ENCODE results near the gene PHTF2.
"Not testable (repeated sequence)": the region's sequence is repeated elsewhere in the genome, so short reads cannot be mapped to it uniquely, and the experiment has no call there.

PHTF2 gene

DNA sequence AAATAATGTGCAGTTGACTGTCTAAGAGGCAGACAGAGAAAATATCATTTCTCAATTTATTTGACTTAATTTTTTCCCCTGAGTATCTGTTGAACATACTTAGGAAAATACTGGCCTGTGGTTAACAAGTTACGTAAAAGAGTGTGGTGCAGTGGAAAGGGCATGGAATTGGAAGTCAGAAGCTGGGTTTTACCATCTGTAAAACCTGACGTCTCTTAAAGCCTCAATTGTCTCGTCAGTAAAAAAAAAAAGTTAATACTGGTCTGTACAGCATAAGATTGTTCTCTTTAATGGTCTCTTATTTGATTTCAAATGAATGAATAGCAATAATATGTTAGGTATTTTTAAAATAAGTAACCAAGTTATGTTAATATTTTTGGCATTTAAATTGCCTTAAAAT is 67.8 kb downstream of the PHTF2 start:
- peak; percentile 27; the same call in 2 of the 3 replicates for ATAC-seq
- TF ChIP-seq, protein P1, sequence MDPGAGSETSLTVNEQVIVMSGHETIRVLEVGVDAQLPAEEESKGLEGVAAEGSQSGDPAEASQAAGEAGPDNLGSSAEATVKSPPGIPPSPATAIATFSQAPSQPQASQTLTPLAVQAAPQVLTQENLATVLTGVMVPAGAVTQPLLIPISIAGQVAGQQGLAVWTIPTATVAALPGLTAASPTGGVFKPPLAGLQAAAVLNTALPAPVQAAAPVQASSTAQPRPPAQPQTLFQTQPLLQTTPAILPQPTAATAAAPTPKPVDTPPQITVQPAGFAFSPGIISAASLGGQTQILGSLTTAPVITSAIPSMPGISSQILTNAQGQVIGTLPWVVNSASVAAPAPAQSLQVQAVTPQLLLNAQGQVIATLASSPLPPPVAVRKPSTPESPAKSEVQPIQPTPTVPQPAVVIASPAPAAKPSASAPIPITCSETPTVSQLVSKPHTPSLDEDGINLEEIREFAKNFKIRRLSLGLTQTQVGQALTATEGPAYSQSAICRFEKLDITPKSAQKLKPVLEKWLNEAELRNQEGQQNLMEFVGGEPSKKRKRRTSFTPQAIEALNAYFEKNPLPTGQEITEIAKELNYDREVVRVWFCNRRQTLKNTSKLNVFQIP (CRISPR knock-in tag; IDR thresholded peaks at IDR 0.05; ENCODE audit: borderline replicate concordance, low read depth): no peak
- no peak for TF ChIP-seq ZNF565 (CRISPR knock-in tag; conservative IDR thresholded peaks at IDR 0.05; ENCODE audit: low read depth)
- no peak for TF ChIP-seq ARNTL (CRISPR knock-in tag; IDR thresholded peaks at IDR 0.05; ENCODE audit: borderline replicate concordance, low read depth)
- TF ChIP-seq TCF4 (CRISPR knock-in tag; IDR thresholded peaks at IDR 0.05; ENCODE audit: borderline replicate concordance): no peak
- TF ChIP-seq, protein P2, sequence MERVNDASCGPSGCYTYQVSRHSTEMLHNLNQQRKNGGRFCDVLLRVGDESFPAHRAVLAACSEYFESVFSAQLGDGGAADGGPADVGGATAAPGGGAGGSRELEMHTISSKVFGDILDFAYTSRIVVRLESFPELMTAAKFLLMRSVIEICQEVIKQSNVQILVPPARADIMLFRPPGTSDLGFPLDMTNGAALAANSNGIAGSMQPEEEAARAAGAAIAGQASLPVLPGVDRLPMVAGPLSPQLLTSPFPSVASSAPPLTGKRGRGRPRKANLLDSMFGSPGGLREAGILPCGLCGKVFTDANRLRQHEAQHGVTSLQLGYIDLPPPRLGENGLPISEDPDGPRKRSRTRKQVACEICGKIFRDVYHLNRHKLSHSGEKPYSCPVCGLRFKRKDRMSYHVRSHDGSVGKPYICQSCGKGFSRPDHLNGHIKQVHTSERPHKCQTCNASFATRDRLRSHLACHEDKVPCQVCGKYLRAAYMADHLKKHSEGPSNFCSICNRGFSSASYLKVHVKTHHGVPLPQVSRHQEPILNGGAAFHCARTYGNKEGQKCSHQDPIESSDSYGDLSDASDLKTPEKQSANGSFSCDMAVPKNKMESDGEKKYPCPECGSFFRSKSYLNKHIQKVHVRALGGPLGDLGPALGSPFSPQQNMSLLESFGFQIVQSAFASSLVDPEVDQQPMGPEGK (CRISPR knock-in tag; IDR thresholded peaks at IDR 0.05; ENCODE audit: borderline replicate concordance): no peak
- TF ChIP-seq SNAI2 (CRISPR knock-in tag; IDR thresholded peaks at IDR 0.05): no peak
- no peak for TF ChIP-seq CSDC2 (CRISPR knock-in tag; IDR thresholded peaks at IDR 0.05)
- TF ChIP-seq ZNF8 (CRISPR knock-in tag; IDR thresholded peaks at IDR 0.05): no peak

DNA sequence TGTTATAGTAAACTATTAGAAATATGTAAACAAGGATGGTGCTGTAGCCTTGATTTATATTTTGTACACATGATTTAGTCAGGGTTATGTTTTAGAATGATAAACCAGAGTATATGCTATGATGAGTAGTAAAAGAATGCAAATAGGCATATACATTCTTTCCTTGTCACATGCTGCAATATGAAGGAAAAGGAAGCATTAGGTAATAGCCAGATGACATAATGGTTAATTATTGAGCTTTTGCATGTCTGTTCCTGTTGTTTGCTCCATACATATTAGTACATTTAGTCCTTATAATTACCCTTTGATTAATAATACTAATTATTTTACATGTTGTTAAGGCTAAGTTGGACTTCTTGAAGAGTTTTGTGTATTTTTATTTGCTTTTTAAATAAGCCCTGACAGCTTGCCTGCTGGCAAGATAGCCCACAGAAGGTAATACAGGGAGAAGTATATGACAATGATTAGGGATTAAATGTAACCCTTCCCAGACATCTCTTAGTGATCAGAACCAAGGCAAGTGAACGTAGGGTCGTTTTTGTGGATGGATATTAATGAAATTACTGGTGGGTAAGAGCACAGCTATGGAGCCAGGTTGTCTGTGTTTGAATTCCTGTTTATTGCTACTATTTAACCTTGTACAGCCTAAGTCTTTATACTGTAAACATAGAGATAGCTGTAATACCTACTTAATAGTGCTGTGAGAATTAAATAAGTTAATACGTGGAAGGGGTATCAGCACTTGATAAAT is 68.4 kb downstream of the PHTF2 start:
- TF ChIP-seq, protein P3, sequence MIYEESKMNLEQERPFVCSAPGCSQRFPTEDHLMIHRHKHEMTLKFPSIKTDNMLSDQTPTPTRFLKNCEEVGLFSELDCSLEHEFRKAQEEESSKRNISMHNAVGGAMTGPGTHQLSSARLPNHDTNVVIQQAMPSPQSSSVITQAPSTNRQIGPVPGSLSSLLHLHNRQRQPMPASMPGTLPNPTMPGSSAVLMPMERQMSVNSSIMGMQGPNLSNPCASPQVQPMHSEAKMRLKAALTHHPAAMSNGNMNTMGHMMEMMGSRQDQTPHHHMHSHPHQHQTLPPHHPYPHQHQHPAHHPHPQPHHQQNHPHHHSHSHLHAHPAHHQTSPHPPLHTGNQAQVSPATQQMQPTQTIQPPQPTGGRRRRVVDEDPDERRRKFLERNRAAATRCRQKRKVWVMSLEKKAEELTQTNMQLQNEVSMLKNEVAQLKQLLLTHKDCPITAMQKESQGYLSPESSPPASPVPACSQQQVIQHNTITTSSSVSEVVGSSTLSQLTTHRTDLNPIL (CRISPR knock-in tag; IDR thresholded peaks at IDR 0.05; ENCODE audit: low read depth): peak; percentile 77
- TF ChIP-seq ZFP3 (CRISPR knock-in tag; IDR thresholded peaks at IDR 0.05) (no peak), ISL1 (CRISPR knock-in tag; IDR thresholded peaks at IDR 0.05) (peak; percentile 81), TOX (CRISPR knock-in tag; IDR thresholded peaks at IDR 0.05; ENCODE audit: borderline replicate concordance) (no peak)
- ATAC-seq: peak; percentile 89

DNA sequence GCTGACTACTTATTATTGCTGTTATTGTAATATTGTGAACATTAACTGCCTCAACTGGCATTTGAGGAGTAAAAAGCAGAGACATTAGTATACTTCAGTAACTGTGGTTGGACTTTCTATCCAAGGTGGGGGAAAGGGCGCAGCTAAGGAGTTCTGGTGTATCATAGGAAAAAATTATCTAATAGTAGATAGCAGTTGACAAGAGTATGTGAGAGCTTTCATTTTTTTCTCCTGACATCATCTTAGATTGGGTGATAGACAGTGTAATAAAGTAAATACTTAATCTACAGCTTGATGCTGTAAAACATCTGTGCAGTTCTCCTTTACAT is 68.9 kb downstream of the PHTF2 start:
- ATAC-seq: peak; percentile 78
- TF ChIP-seq SNAI2 (CRISPR knock-in tag; IDR thresholded peaks at IDR 0.05) (no peak), ISL1 (CRISPR knock-in tag; IDR thresholded peaks at IDR 0.05) (peak; percentile 78)
- TF ChIP-seq, protein P3 (CRISPR knock-in tag; IDR thresholded peaks at IDR 0.05; ENCODE audit: low read depth): peak; percentile 94

DNA sequence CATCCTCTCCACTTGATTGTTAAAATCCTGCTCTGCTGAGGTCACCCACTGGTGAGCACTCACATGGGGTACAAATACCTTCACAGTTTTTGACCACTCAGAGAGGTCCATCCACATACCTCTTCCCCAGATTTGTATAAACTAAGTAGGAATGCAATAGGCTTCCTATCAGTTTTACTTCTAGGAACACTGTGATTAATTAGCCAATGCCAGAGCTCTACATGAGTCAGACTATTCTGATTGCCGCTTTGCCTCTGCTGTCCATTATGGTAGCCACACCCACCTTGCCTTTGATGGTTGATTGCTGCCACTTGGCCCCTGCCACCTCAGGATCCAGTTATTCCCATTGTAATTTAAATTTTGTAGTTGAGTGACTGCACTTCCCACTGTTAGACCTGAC is 73.7 kb downstream of the PHTF2 start:
- ATAC-seq: not testable (repeated sequence)

DNA sequence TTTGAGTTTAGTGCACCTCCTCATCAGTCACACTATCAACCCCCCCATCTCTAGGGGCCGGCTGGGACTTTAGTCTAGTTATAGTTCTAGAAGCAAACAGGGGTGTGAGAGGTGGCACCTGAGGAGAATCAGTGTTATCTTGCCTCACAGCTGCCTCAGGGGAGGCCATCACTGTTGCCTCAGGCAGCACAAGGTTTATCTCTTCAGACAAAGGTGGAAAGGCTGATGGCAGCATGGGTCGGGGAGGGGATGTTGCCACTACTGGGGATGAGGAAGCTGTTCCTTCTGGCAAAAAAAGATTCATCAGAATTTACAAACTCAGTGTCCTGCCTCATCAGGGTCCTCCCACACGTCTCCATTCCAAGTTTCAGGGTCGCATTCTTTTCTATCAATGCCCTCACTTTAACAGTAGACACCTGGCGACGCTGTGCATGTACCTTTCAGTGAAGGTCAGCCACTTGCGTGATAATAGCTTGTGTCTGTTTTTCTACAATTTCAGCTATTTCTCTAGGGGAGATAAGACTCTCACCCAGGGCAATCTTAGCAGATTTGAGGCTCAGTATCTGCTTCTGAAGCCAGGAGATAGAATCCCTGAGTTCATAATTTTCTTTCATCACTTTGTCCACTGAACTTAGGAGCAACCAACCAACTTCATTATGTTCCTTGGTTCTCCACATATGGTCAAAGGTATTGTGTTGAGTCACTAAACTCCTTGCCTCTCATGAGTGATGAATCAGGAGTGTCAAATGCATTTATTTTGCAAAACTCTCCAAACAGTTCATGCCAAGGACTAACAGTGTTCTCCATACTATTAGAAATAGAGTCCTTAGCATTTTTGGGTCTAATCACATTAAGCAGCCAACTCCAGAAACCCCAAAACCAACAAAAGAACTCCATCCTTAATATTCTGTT is 75.1 kb downstream of the PHTF2 start:
- ATAC-seq: not testable (repeated sequence)

DNA sequence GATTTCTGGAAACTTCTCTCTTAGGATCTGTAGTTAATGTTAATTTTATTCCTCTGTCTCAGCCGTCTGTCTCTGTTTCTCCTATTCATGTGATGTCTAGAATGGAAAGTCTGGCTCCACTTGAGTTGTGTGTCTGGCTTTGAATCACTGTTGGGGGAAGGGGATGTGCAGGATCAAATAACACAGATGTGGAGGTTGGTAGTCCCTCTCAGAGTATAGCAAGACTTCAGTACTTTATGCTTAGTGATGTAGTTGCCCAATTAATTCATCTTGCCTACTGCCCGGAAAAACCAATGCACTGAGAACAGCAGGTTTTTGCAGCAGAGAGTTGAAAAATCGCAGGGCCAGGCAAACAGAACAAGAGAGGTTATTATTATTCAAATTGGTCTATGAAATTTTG is 79.2 kb downstream of the PHTF2 start:
- peak; percentile 59 for ATAC-seq
- TF ChIP-seq, protein P1 (CRISPR knock-in tag; IDR thresholded peaks at IDR 0.05; ENCODE audit: borderline replicate concordance, low read depth): no peak

Data from SK-N-SH treated with all-trans-retinoic acid at 6 μM for 48 hours (cell line).